SKM-1 (cell line): ENCODE results near the gene PID1.

ENCODE experiments used
- DNase-seq: peaks from one replicate; lab custom pipeline; 2025; ENCODE audit not compliant: unreplicated experiment; lab: John Stamatoyannopoulos, UW

Gene PID1

DNA sequence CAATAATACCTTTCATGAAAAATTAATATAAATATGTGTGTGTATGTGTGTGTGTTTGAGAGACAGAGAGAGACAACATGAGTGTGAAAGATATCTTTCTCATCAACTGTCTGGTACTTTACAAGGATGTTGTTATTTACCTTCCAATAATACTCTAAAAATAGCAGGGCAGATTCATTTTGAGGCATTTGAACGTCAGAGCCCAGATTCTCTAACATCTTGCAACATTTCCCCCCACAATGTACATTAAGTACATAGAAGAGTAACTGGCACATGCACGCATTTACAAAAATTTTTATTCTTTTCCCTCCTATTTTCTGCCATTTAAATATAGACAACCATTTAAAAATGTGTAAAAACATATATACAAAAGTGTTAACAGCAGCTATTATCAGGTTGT lies 100.9 kb downstream of the PID1 start:
- no peak for DNase-seq

DNA sequence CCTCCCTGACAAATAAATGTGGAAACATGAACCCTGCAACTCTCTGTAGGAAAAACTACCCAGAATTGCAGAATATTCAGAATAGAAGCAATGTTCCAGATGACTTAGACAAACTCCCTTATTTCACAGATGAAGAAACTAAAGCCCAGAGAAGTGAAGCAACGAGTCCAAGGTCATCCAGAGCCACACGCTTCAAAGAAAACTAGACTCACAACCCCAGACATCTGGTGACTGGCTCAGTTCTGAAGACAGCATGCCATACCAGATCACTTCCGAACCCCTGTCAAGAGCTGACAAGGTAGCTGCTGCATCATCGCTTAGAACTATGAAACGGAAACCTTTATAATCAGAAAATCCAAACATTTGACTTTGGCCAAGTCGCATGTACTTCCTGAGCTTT lies 101.3 kb downstream of the PID1 start:
- no peak for DNase-seq

DNA sequence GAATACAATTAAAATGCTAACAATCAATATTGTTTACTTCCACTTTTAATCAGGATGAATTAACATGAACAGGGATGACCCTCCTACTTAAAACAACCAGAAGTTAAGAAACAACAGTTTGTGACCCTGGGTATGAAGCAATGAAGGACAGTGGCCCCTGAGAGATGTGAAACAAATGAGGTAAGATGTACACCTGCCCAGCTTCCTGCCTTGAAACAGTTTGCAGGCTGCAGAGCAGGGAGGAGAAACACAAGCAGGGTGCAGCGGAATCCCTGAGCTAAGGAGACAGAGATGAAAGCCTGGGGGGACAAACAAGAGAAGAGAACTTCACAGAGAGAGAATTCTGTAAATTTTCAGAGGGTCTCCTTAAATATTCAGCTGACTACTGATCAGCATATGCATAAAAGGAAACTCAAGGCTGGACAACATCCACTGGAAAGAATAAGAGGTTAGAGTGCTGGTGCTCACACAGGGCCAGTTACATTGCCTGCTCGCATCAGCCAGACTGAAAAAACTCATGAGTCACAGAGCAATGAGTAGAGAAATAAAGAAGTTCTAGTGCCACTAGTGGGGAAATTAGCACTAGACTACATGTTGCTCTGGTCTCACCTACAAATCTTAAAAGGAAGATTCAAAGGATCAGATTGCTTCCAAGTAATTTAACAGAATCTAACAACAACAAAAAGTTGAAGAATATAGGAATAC lies 106.4 kb downstream of the PID1 start:
- no peak for DNase-seq

DNA sequence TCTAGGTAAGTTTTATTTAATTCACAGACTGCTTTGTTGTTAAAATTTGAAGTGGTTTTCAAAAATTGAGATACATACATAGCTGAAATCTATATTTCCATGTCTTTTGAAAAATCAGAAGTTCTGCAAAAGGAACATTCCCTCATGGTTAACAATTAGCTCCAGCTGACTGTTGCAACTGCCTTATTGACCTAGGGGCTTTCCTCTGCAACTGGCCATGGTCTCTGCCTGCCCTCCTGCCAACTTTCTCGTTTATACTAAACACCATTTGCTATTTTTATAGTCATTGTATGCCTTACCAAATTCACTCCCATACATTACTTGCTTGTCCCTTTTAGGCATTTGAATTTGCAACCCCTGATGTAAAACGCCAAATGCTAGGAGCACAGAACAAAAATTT lies 107.2 kb downstream of the PID1 start:
- DNase-seq, result no peak

DNA sequence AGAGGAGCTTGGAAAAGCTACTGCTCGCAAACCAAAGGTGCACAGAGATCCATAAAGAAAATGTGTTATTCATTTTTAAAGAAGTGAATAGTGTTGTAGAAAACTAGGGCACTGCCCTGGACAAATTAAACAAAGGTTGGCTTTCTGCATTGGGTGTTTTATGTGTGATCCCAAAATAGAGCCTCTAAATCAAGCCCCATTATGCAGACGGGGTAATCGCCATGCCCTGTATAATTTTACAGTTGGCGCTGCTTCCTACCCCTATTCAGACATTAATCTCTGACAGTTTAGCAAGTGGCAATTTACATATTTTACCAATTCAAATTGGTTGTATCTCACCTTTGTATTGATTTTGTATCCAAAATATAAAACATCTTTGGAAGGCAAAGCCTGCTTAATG lies 109.1 kb downstream of the PID1 start:
- no peak for DNase-seq

DNA sequence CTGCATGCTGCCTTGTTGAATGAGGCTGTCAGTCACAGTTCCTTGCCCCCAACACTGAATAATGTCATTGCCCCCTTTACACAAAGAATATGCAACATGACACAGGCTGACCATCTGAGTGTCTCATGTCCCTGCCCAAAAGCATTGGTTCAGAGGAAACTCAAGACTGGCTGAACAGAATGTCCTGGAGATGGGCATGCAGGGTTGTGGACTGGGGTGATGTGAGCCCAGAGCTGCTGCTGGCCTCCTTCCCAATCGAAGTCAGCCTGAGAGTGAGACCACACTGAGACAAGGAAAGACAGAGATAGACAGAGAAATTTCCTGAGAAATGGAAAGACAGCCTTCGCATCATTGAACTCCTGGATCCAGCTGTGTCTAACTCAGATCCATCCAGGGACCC lies 110.1 kb downstream of the PID1 start:
- DNase-seq, result no peak

DNA sequence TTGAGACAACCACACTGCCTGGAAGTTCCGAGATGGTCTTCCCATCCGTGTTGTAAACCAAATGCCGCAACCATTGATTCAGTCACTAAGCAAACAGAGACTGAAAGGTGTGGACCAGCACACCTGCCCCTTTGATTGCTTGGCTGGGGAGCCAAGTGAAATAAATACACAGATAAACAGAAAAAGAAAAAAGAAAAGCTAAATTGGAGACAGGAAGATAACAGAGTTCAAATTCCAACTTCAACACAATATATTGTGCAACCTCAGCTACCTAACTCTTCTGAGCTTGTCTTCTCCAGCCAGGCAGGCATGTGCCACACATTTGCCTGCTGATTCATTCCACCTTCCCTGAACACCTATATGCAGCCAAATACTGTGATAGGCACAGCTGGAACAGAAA lies 110.9 kb downstream of the PID1 start:
- no peak for DNase-seq

DNA sequence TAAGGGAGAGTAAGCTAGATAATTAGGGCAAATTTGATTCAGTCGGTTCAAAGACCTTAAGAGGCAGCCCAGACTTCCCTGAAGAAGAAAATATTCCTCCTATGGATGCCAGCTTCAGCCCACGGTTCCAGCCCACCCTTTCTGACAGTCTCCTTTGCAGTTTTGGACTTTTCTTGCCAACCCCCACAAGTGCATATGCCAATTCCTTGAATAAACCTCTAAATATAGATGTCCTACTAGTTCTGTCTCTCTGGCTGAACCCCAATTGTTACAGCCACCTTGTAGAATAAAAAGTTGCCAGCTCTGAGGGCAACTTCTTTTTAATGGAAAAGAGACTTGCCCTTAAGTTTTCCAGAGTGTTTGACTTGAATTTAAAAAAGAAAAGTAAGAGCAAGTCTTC lies 111.7 kb downstream of the PID1 start:
- DNase-seq, result no peak

DNA sequence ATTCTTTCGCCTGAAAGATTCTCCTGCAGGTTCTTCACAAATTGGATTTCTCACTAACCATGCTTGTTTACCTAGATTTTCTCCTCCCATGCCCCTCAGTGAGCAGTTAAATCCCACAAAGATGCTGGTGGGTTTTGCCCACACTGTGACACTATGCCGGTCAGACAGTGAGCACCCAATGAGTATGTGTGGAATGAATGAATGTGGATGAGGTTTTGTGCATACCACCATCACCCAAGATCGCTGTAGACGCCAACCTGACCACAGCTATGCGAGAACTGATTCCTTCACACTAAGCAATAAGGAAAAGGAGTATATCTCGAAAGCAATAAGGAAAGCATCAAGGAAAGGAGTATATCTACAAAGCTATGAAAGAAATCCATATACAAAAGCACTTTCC lies 116.7 kb downstream of the PID1 start:
- DNase-seq, result no peak

DNA sequence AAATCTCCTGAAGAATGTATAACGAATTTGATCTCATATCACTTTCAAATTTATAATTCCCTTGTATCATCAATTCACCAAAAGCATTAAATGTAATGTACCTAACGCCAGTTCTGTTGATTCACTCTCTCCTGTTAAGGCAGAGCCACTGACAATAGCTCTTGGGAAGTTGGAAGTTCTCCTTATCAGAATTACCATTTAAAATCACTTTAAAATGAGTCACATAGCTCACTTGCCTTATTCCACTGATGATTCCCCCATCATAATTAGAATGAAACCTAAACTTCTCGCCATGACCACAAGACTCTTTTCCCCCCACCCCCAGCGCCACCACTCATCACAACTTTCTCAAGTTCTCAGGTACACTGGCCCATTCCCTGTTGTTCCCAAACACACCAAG lies 117.1 kb downstream of the PID1 start:
- no peak for DNase-seq

DNA sequence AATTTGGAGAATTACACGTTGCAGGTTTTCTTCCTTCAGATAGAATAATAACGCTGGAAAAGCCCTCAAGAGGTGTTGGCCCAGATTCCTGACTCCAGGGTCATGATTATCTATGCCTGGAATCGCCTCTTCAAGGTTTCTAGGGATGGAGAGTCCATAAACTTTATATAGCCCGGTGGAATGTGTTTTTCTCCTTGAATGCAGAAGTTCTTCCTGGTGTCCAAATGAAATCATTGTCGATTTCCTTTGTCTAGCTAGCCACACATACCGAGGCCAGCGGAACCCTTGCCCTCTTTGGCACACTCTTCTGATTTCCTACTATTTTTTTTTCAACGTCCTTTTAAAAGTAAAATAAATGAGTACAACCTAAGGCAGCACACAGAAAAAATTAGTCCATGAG lies 117.8 kb downstream of the PID1 start:
- DNase-seq, result no peak

DNA sequence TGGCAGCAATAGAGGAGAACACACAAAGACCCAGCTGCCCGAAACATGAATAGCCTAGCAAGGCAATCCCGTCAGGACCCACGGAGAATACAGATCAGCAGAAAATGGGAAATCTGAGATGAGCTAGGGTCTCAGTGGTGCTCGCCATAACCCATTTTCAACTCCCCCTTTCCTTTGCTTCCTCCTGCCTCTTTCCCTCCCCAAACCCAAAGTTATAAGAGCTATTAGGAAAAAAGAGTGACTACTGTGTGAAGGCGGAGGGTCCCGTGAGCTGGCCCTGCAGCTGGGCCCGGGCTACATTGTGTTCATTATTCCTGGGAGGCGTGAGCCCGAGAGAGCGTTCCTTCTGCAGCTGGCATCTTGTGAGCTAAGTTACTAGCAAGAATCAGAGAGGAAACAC lies 118.4 kb downstream of the PID1 start:
- no peak for DNase-seq

DNA sequence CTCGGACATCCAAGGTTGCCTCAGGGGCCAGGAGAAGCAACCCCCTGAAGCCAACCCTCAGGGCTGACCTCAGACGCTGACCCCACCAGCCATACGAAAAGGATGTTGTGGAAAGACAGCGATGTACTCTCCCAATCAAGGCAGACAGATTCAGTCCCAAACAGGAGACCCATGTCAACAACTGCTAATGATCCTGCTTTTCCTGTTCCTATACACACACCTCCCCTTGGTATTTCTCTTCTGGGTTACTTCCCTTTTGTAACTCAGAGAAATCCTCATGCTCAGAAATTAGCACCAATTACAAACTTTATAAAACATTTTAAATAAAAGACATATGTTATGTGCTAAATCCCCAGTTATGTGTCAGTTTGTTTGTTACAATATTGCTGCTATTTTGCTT lies 120.8 kb downstream of the PID1 start:
- DNase-seq, result no peak

DNA sequence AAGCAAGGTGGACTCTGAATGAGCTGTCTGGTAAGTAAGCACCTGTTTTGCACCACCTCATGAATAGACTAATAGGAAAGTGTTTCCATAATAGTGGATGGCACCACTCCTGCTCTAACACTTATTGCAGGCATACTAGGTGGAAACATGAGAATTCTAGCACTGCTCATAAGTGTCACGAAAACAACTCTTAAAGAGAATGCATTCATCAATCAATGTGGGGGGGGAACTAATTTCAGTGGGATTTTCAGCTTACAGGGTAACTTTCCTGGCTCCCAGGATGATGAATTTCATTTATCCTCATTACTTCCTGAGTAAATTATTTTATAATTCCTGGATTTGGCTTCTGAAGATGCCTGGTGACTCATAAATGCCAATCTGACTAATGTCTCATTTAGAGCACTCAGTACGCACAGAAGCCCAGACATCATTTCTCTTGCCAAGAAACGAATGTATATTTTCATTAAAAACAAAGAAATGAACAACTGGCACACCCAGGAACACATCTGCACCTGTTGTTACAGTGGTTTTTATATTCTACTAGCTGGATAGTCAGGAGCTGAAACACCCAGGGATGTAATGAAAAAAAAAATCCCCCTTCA lies 129.6 kb downstream of the PID1 start:
- no peak for DNase-seq

DNA sequence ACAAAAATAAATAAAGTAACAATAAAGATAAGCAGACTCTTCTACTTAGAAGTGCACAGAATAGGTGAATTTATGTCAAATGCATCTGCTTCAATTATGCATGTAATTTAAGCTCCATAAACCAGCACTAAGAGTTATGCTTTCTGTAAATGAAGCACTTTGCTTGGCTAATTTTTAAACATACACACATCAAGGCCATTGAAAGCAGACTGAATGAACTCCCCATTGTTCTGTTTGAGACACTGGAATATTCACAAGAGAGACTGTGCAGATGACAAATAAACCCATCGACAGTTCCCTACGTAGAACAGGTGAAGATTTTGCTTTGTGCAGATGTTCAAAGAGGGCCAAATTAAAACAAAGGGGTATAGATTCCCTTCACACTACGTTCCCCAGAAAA lies 133.4 kb downstream of the PID1 start:
- no peak for DNase-seq

DNA sequence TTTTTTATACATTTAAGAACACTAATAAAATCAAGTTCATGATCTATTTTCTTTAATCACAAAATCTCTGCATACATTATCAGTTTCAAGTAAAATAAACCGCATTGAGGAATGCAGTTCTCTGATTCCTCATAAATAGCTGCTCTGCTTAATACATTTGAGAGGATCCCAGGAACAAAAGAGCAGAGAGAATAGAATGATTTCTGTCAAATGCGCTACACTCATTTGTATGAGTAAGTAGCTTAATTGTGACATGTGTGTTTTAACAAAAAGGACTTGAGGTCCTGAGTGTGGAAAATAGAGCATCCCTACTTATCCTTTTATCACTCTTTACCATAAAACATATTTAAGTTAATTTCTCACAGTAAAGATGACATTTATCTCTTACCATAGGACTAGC lies 134.0 kb downstream of the PID1 start:
- no peak for DNase-seq

DNA sequence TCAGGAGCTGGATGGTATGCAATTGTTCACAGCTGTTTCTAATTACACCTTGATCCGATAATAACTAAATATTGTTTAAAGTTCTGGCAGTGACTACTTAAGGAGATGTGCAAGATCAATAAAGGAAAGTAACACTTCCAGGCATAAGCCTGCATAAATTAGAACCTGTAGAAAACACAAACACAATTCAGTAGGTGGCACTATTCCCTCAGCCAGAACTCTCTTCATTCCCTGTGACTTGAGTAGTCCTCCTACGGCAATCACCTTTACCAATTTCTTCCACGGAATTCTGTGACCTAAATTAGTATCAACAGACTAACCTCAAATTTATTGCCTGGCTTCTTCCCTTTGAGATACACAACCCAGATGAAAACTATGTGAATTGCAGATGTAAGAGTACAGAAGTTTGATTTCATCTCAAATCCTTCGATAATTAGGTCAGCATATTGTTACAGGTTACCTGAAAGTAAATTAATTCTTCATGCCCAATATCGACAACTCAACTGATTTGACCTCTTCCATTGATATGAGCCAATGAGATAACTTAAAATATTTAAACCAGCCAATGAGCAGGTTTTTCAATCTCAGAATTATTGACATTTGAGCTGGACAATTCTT lies 137.8 kb downstream of the PID1 start:
- no peak for DNase-seq

DNA sequence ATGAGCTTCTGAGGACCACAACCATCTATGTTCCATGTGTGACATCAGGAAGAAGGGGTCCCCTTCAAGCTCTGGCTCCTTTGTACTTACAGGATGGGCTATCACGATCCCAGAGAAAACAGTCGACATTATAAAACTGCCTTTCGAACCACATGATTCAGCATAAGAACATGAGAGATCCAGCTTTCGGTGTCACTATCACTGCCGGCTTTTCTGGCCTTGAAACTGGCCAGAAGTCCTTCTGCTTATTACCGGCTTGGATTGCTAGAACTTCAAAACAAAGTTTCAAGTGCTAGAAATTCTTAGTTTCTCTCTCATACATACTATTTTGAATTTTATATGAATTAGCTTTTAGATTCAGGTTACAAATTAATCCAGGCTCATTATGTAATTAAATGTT lies 138.9 kb downstream of the PID1 start:
- no peak for DNase-seq

DNA sequence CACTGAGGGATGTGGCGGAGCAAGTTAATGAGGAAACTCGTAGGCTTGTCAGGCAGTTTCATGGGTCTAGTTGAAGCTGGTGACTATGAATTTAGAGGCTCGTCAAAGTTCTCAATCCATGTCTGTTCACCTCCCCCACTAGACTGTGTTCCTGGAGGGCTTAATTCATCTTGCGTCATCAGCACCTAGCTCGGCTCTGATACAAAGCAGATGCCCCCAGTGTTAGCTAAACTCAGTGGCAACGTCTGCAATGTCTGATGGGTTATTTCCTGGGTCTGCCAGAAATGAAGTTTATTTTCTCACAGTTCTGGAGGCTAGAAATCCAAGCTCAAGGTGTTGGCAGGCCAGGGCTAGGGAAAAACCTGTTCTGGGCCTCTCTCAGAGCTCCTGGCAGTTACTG lies 140.6 kb downstream of the PID1 start:
- no peak for DNase-seq

DNA sequence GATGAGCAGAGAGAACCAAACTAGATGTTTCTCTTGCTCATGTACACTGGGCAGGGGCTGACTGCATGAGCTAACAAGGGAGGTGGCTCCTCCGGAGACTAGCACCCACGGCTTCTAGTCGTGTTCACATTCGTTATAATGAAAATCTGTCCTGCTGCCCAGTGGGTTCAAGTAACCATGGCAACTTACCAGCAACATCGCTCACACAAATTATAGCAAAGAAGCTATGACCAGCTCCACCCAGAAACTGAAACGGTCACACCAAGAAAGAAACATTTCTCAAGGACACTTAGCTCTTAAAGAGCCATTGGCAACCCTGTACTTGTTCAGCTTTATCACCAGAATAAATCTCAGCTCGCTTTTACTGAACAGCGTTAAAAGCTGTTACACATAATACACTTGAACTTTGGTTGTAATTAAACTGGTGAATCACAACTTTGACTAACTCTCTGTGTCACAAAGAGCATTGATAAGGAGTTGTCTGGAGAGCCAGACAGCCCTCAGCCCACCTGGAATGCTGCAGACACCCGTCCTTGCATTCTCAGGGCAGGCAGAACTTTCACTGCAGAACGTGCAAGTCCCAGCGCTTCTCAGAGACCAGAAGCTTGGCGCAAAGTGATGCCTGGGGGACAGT lies 141.2 kb downstream of the PID1 start:
- no peak for DNase-seq

DNA sequence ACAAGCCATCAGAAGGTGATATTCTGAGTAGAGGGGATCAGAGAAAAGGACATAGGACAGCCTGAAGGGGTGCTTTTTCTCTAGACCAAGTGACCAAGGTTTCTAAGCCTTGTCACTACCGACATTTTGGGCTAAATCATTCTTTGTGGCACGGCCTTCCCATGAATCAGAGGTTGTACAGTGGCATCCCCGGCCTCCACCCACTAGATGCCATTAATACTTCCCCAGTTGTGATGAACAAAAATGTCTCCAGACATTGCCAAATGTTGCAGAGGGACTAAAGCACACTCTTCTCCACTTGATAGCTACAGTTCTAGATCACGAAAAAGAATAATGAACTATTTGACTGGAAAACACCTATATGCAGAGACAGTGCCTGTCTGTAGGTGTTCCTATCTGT lies 143.6 kb downstream of the PID1 start:
- no peak for DNase-seq

DNA sequence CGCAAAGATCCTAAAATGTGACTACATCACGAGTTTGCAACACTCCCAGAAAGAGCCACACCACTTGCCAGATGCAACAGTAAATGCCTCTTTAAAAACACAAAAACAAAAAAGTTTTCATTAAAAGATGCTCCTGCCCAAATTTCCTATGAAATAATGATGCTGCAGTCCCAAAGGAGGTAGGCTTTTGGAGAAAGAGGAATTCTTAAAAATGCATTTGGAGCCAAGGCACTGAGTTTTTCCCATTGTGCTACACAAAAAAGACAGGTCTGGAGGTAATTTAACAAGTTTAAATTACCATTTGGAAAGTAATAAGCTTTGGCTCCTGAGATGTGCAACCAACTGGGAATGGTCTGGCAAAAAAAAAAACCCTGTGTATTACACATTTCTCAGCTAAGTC lies 145.0 kb downstream of the PID1 start:
- DNase-seq, result no peak
